HG03575 (cell line): Measurements from ENCODE around the gene RBL2.
A peak's percentile ranks its signal among the peaks of the same experiment; 100 is the strongest.
"Not testable (repeated sequence)": the region's sequence is repeated elsewhere in the genome, so short reads cannot be mapped to it uniquely, and the experiment has no call there.

Experiments
- ATAC-seq: cut with Tn5 transposase; IDR thresholded peaks from one replicate; pipeline ENCODE4 v1.9.1; 2021; ENCODE audit not compliant: unreplicated experiment, insufficient number of reproducible peaks, low FRiP score; ENCODE audit errors: extremely low read depth

Gene RBL2, protein sequence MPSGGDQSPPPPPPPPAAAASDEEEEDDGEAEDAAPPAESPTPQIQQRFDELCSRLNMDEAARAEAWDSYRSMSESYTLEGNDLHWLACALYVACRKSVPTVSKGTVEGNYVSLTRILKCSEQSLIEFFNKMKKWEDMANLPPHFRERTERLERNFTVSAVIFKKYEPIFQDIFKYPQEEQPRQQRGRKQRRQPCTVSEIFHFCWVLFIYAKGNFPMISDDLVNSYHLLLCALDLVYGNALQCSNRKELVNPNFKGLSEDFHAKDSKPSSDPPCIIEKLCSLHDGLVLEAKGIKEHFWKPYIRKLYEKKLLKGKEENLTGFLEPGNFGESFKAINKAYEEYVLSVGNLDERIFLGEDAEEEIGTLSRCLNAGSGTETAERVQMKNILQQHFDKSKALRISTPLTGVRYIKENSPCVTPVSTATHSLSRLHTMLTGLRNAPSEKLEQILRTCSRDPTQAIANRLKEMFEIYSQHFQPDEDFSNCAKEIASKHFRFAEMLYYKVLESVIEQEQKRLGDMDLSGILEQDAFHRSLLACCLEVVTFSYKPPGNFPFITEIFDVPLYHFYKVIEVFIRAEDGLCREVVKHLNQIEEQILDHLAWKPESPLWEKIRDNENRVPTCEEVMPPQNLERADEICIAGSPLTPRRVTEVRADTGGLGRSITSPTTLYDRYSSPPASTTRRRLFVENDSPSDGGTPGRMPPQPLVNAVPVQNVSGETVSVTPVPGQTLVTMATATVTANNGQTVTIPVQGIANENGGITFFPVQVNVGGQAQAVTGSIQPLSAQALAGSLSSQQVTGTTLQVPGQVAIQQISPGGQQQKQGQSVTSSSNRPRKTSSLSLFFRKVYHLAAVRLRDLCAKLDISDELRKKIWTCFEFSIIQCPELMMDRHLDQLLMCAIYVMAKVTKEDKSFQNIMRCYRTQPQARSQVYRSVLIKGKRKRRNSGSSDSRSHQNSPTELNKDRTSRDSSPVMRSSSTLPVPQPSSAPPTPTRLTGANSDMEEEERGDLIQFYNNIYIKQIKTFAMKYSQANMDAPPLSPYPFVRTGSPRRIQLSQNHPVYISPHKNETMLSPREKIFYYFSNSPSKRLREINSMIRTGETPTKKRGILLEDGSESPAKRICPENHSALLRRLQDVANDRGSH

DNA sequence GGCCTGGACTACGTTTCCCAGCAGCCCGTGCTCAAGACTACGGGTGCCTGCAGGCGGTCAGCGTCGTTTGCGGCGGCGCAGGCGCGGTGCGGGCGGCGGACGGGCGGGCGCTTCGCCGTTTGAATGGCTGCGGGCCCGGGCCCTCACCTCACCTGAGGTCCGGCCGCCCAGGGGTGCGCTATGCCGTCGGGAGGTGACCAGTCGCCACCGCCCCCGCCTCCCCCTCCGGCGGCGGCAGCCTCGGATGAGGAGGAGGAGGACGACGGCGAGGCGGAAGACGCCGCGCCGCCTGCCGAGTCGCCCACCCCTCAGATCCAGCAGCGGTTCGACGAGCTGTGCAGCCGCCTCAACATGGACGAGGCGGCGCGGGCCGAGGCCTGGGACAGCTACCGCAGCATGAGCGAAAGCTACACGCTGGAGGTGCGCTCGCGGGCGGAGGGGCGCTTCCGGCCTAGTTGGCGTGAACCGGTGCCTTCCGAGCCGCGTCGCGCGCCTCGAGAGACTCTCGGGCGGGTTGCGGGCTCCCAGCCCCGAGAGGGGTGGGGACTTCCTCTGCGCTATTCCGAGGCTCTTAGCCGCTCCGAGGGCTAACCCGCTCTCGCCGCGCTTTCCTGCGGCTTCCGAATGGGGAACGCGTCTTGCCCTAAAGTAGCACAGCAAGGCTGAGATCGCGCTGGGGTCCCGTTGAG is at the start of gene RBL2:
Gene RBL2, plus strand, starts transcription at position 95 of the 689 bp plus-strand sequence. Its CDS starts 86 bp downstream, at position 181.
- no peak for ATAC-seq

DNA sequence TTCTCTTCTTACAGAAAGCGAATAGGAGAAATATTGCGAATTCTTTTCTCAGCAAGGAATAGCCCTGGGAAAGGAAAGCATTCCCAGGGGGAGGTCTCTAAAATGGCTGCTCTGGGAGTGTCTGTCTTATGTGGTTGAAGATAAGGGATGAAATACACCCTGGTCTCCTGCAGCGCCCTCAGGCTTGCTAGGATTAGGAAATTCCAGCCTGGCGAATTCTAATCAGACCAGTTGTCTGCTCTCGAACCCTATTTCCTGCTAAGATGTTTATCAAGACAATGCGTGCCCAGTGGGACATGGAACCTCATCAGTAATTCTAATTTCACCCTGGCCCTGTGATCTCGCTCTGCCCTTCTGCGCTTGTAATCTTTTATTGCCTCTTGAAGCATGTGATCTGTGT is 49.7 kb upstream of the RBL2 start:
- not testable (repeated sequence) for ATAC-seq

DNA sequence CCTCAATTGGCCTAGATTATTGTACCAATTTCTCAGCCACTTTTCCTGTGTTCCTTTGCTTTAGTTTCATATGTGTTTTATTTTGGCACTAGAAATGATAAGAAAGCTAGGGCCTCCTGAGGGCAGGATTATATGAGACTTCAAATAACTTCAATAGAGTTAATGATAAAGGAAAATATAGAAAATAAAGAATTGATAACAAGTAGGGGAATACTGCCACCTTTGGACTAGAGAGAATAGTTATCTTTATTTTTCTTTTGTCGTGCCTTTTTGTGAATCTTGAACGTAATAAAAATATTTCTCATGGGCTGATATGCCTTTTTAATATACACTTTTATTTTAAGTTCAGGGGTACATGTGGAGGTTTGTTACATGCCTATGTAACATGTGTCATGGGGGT is 29.3 kb upstream of the RBL2 start:
- ATAC-seq, result no peak

DNA sequence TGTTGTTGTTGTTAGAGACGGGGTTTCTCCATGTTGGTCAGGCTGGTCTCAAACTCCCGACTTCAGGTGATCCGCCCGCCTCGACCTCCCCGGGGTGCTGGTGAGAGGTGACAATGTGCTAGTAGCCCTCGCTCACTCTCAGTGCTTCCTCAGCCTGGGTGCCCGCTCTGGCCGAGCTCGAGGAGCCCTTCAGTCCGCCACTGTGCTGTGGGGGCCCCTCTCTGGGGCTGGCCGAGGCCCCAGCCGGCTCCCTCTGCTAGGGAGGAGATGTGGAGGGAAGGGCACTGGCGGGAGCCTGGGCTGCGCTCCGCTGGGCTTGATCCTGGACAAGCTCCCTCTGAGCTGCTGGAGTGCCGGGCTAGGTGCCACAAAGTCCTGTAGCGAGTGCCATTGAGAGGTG is 21.7 kb upstream of the RBL2 start:
- ATAC-seq, result no peak

DNA sequence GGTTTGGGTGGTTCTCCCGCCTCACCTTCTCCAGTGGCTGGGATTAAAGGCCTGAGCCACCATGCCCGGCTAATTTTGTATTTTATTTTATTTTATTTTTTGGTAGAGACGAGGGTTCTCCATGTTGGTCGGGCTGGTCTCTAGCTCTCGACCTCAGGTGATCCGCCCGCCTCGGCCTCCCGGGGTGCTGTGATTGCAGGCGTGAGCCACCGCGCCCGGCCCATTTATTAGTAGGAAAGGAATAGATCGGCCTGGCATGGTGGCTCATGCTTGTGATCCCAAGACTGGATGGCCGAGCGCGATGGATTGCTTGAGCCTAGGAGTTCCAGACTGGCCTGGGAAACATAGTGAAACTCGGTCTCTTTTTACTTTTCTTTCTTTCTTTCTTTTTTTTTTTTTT is 20.4 kb upstream of the RBL2 start:
- no peak for ATAC-seq

DNA sequence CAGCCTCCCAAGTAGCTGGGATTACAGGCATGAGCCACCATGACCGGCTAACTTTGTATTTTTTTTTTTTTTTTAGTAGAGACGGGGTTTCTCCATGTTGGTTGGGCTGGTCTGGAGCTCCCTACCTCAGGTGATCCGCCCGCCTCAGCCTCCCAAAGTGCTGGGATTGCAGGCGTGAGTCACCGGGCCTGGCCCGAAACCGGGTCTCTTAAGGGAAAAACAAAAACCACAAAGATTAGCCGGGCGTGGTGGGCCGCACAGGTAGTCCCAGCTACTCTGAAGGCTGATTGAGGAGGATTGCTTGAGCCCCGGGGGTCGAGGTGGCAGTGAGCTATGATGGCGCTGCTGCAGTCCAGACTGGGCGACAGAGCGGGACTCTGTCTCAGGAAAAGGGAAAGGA is 19.9 kb upstream of the RBL2 start:
- no peak for ATAC-seq

DNA sequence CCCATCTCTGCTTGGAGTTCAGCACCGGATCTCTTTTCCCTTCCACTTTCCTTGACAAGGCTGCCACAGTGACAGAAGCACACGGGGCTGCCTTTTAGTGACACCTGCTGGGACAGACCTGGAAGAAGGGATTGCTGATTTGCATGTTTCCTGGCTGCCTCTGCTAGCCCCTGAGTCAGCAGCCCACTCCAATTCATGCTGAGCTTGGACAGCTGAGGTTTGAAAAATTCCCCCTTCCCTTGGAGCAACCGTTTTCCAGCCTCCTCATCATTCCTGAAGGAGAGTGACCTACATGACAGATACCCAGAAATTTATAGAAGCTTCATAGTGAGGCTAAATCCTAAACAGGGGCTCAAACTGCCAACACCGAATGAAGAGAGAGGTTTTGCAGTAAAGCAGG is 18.8 kb upstream of the RBL2 start:
- ATAC-seq, result no peak

DNA sequence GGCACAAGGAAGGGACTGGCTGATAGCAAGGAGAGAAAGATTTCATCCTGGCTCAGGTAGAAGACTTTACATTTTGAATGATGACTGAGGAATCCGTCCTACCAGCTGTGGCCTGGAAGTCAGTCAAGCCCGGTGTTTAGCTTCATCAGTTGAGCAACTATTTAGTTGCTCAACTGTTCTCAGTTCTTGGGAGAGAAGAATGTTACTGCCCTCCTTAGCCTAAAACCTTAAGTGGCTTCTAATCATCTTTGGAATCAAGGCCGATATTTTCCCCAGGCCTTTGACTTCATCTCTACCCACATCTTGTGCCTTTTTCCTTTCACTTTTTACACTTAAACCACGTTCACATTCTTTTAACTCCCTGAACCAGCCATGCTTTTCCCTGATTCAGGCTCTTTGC is 17.3 kb upstream of the RBL2 start:
- no peak for ATAC-seq

DNA sequence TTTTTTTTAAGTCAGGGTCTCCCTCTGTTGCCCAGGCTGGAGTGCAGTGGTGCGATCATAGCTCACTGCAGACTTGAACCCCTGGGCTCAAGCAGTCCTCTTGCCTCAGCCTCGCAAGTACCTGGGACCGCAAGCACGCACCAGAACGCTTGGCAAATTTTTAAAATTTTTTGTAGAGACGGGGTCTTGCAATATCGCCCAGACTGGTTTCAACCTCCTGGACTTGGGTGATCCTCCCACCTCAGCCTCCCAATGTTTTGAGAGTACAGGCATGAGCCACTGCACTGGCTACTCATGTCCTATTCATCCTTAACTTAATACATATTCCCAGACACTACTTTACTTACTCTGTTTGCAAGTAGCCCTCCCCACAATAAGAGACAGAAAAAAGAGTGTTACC is 16.3 kb upstream of the RBL2 start:
- ATAC-seq, result no peak

DNA sequence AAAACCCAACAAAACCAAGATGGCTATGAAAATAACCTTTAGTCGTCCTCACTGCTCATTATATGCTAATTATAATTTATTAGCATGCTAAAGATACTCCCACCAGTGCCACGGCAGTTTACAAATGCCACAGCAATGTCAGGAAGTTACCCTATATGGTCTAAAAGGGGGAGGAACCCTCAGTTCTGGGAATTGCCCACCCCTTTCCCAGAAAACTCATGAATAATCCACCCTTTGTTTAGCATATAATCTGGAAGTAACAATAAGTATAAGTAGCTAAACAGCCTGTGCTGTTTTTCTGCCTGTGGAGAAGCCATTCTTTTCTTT is 14.9 kb upstream of the RBL2 start:
- ATAC-seq, result not testable (repeated sequence)

DNA sequence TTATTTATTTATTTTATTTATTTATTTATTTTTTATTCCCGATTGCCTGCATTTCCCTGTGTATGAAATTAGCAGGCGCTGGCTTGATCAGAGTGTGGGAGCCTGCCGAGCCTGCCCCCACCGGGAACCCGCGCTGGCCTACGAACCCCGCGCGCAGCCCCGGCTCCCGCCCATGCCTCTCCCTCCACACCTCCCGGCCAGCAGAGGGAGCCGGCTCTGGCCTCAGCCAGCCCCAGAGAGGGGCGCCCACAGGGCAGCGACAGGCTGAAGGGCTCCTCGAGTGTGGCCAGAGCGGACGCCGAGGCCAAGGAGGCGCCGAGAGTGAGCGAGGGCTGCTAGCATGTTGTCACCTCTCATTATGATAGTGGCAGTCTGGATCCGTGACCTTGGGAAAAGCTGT is 13.0 kb upstream of the RBL2 start:
- no peak for ATAC-seq

DNA sequence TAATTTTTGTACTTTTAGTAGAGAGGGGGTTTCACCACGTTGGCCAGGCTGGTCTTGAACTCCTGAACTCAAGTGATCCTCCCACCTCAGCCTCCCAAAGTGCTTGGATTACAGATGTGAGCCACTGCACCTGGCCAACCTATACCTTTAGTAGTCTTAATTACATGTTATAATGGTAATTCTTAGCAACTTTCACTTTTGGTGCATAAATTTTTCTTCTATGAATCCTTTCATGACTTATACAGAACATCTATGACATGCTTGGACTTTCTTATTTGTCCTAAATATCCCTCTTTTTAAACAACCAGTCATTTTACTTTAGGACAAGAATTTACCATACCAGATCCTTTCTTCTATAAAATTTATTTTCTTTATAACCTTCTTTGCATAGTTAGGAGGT is 10.3 kb upstream of the RBL2 start:
- ATAC-seq, result not testable (repeated sequence)

DNA sequence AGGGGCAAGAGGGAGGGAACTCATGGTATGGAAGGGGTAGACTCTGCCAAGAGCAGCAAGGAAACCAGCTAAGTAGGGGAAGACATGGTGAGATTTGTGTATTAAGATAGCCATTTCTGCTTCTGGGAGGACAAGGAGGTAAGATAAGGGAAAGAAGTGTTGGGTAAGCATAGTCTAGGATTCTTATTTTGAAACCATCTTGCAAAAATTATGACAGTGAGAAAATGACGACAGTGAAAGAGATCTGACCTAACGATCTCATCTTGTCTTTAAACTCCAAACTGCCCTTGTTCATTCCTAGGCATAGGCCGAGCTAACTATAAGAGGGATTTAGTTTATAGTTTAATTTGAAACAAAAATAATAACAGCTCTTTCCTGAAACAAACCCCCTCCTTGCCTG is 5.6 kb upstream of the RBL2 start:
- no peak for ATAC-seq

DNA sequence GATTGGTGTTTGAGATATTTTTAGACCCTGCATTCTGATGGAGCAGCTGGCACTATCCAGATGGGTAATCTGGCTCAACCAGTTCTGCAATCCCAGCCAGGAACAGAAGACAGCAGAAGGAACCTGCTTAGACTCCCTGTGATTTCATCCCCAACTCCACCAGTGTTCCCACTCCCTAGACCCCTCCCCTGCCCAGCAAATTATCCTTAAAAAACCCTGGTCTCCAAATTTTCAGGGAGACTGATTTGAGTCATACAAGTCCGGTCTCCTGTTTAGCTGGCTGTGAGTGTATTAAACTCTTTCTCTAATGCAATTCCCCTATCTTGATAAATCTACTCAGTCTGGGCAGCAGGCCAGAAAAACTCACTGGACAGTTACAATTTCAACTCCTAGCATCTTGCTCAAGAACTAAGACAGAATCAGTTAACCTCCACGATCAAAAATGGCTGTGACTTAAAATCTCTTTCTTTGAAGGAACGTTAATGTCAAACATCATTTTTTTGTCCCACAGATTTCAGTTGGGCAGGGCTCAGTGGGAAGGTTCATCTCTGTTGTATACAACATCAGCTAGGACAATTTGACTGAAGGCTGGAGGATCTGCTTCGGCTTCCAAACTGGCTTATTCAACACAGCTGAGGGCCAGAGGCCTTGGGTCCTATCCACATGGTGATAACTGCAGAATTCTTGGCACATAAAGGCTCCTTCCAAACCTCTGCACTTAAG is 4.9 kb upstream of the RBL2 start:
- ATAC-seq, result no peak

DNA sequence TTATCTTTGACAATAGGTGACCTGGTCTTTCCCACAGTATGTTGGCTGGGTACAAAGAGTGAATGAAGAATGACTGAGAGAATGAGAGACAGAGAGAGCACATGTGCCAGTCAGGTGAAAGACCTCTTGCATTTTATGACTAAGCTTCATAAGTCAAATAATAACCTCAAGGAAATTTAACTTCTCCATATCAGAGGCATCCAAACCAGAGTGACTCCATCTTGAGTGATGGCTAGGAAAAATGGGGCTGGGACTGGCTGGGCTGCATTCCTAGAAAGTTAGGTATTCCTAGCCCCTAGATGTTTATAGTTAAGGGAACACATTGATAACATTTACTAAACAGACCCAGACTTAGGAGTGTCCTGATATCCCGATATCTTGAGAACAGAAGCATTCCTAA is 3.9 kb upstream of the RBL2 start:
- ATAC-seq, result no peak

DNA sequence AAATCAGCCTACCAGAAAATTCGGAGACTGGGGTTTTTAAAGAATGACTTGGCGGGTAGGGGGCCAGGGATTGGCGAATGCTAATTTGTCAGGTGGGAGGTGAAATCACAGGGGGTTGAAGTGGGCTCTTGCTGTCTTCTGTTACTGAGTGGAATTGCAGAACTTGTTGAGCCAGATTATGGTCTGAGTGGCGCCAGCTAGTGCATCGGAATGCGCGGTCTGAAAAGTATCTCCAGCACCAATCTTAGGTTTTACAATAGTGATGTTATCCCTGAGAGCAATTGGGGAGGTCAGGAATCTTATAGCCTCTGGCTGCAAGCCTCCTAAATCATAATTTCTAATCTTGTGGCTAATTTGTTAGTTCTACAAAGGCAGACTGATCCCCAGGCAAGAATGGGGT is 762 bp upstream of the RBL2 start:
- ATAC-seq, result no peak

DNA sequence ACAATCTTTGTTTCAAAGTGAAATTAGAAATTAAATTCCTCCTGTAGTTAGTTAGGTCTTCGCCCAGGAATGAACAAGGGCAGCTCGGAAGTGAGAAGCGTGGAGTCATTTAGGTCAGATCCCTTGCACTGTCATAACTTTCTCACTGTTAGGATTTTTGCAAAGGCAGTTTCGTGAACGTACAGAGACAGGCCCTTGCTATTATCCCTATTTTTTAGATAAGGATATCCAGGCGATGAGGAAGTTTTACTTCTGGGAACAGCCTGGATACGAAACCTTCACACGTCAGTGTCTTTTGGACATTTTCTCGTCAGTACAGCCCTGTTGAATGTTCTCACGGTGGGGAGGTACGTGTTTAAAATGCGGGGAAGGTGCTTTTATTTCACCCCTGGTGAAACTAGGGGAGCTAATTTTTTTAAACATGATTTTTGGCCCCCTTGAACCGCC is 318 bp upstream of the RBL2 start:
- no peak for ATAC-seq

DNA sequence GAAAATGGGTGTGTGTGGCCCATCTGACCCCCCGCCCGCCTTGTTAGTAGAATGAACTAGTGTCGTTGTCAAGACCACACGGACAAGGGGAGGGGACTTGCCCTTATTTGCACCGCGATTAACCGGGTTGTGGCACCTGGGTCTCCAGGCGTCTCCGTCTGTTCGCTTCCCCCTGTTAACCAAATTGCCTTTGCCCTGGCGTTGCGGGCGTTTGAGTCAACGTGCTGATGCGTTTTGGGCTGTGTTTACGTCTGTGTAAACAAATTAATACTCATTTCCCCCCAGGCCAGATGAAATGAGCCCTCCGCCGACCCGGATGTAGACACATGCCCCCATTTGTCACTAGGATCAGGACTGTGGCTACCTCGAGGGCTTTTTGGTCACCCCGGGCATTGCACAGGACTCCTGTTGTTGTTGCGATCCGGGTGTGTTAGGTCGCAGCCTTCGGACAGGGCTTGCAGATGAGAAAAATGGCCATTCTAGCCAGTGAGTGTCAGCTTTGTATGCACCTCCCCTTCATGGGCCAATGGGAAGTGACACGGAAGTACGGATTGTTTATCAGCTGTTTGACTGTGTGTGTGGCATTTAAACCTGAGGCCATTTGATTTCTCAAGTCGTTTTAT is 906 bp downstream of the RBL2 start:
- ATAC-seq, result peak; percentile 94
